GM13977 (cell line): Measurements from ENCODE around the gene CSK.

Experiments used
- DNase-seq: peaks from one replicate; pipeline ENCODE4 v3.0.0; 2012; ENCODE audit warnings: low spot score
- CTCF ChIP-seq: IDR thresholded peaks from 2 replicates; pipeline ENCODE4 v1.5.1; 2012; ENCODE audit warnings: mild to moderate bottlenecking, control low read depth; ENCODE audit not compliant: insufficient read depth; ENCODE audit errors: extremely low read depth, missing control alignments
- in situ Hi-C: fragments of 300-500 bp; cut with MboI; formaldehyde crosslinking; loops from one replicate; pipeline ENCODE4 v1.12.0; 2022; ENCODE audit warnings: low sequenced_read_pairs, low pct_unique_long_range_greater_than_20kb, mixed read lengths, inconsistent platforms; ENCODE audit not compliant: unreplicated experiment

Gene CSK

GRCh38 chr15:74839526-74840395, 57.9 kb downstream of the CSK start:
- in situ Hi-C loops = no loop called here
- no peak for DNase-seq
- peak; percentile 30 for TF ChIP-seq CTCF

- no peak for TF ChIP-seq CTCF
- DNase-seq = no peak
- in situ Hi-C loops = no loop called here
Measured at GRCh38 chr15:74840851-74841775, 59.2 kb downstream of the CSK start.

GRCh38 chr15:74841891-74842373, 60.1 kb downstream of the CSK start:
- no peak for TF ChIP-seq CTCF
- DNase-seq = no peak
- in situ Hi-C loops = no loop called here

GRCh38 chr15:74842581-74843444, 60.9 kb downstream of the CSK start, which contains the start of gene ULK3:
TSS of gene ULK3 (minus strand) at chr15:74843156. CDS start at chr15:74843105, 51 bp downstream.
- peak; percentile 99 for DNase-seq
- in situ Hi-C loops = no loop called here
- peak; percentile 84 for TF ChIP-seq CTCF

- DNase-seq = no peak
- in situ Hi-C loops = no loop called here
Measured at GRCh38 chr15:74843445-74843828, 61.6 kb downstream of the CSK start.

More at GRCh38 chr15:74843445-74843828, 61.6 kb downstream of the CSK start:
- TF ChIP-seq CTCF = no peak
